GM12873 (cell line): ENCODE results near the gene IL13RA2.

Source experiments
- TF ChIP-seq, protein P1 (sequence below): IDR thresholded peaks from 2 replicates; pipeline ENCODE4 v1.5.1; 2012; ENCODE audit warnings: low read depth, mild to moderate bottlenecking, moderate library complexity, low read length, control low read depth; ENCODE audit not compliant: insufficient read depth; ENCODE audit errors: missing control alignments

IL13RA2 gene

DNA sequence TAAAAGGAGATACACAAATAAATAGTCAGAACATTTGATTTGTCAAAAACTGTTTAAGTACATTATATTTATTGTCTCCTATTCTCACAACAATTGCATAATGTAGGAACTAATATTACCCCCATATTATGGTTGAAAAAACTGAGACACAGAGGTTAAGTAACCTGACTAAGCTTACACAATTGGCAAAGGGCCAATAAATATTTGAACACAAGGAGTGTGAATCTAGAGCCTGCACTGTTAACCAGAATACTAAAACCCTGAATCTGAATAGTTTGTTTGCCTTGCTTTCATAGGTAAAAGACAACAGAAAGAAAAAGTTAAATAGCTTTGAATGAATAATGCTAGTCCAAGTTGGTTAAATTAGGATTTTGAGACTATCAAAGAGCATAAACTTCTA lies 55.2 kb downstream of the IL13RA2 start:
- TF ChIP-seq, protein P1, sequence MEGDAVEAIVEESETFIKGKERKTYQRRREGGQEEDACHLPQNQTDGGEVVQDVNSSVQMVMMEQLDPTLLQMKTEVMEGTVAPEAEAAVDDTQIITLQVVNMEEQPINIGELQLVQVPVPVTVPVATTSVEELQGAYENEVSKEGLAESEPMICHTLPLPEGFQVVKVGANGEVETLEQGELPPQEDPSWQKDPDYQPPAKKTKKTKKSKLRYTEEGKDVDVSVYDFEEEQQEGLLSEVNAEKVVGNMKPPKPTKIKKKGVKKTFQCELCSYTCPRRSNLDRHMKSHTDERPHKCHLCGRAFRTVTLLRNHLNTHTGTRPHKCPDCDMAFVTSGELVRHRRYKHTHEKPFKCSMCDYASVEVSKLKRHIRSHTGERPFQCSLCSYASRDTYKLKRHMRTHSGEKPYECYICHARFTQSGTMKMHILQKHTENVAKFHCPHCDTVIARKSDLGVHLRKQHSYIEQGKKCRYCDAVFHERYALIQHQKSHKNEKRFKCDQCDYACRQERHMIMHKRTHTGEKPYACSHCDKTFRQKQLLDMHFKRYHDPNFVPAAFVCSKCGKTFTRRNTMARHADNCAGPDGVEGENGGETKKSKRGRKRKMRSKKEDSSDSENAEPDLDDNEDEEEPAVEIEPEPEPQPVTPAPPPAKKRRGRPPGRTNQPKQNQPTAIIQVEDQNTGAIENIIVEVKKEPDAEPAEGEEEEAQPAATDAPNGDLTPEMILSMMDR: no peak

DNA sequence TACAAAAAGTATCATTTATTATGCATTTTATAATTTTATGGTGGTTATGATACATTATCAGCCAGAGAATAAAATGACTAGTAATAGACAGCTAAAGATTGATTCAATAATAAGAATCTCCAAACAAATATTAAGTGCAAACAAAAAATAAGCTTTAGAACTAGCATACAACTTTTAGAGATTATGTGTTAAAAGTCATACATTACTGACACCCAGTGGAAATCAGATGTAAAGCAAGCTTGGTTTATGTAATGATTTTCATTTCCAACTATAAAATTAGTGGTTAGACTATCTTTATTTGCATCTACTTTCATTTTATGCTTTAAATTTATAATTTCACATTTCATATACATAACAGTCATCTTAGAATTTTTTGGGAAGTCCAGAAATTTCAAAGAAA lies 57.7 kb downstream of the IL13RA2 start:
- TF ChIP-seq, protein P1: peak; percentile 28
